Endothelial cell (in vitro differentiated cells): Measurements from ENCODE around the gene TTC39B. TPM values are rescaled to one million over a fixed set of nuclear protein-coding genes. Genes with fewer than 3 reads are reported as not detected.

Source experiments
- DNase-seq: peaks from one replicate; pipeline ENCODE4 v3.0.0; 2021; ENCODE audit warnings: low spot score
- H3K27ac Mint-ChIP-seq: one replicate; pipeline ENCODE4 v1.8.0; 2021; ENCODE audit warnings: mixed read lengths, inconsistent platforms; ENCODE audit not compliant: unreplicated experiment
- H3K27me3 Mint-ChIP-seq: one replicate; pipeline ENCODE4 v1.8.0; 2021; ENCODE audit warnings: mild to moderate bottlenecking, moderate library complexity, mixed read lengths, inconsistent platforms; ENCODE audit not compliant: unreplicated experiment
- H3K36me3 Mint-ChIP-seq: one replicate; pipeline ENCODE4 v1.8.0; 2021; ENCODE audit warnings: mild to moderate bottlenecking, low read depth, mixed read lengths, inconsistent platforms; ENCODE audit not compliant: unreplicated experiment
- H3K4me1 Mint-ChIP-seq: one replicate; pipeline ENCODE4 v1.8.0; 2021; ENCODE audit warnings: mild to moderate bottlenecking, mixed read lengths, inconsistent platforms; ENCODE audit not compliant: unreplicated experiment
- H3K4me3 Mint-ChIP-seq: one replicate; pipeline ENCODE4 v1.8.0; 2021; ENCODE audit warnings: mild to moderate bottlenecking, mixed read lengths, inconsistent platforms; ENCODE audit not compliant: unreplicated experiment
- H3K9me3 Mint-ChIP-seq: one replicate; pipeline ENCODE4 v1.8.0; 2021; ENCODE audit warnings: mixed read lengths, inconsistent platforms; ENCODE audit not compliant: unreplicated experiment
- total RNA-seq: library from RNA; stranded (reverse); fragmentation: NEBNext Ultra II Directional; extraction: Animal tissue kit (Norgen Biotek cat#: 25700); gene quantifications from one replicate; pipeline ENCODE4 v1.2.1, GENCODE V29; 2021; ENCODE audit not compliant: unreplicated experiment
- TF ChIP-seq, protein P1 (sequence below): fragments of 200-600 bp; sonication (generic); IDR thresholded peaks from one replicate; pipeline ENCODE4 v1.5.0; 2021; ENCODE audit warnings: antibody characterized with exemption; ENCODE audit not compliant: unreplicated experiment

Gene TTC39B
- total RNA-seq, 1 donor from 2014 or later, result 10.3 TPM

DNA sequence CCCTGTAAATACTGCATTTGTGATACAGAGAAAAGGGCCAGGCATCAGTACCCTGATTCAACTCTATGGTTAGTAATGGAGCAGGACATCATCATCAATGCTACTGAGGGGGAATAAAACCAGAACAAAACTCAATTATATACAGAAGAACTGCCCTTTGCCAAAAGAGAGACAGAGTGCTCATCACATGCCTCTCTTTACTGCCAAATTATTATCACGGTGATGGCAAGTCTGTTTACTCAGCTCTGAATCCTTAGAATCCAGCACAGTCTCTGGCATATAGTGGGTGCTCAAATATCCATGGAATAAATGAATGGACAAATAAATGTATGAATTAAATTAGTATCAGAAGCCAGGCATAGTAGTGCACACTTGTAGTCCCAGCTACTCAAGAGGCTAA lies 130.2 kb downstream of the TTC39B start:
- H3K27me3 Mint-ChIP-seq, result no peaks in the 10 kb centered on the region
- TF ChIP-seq, protein P1, sequence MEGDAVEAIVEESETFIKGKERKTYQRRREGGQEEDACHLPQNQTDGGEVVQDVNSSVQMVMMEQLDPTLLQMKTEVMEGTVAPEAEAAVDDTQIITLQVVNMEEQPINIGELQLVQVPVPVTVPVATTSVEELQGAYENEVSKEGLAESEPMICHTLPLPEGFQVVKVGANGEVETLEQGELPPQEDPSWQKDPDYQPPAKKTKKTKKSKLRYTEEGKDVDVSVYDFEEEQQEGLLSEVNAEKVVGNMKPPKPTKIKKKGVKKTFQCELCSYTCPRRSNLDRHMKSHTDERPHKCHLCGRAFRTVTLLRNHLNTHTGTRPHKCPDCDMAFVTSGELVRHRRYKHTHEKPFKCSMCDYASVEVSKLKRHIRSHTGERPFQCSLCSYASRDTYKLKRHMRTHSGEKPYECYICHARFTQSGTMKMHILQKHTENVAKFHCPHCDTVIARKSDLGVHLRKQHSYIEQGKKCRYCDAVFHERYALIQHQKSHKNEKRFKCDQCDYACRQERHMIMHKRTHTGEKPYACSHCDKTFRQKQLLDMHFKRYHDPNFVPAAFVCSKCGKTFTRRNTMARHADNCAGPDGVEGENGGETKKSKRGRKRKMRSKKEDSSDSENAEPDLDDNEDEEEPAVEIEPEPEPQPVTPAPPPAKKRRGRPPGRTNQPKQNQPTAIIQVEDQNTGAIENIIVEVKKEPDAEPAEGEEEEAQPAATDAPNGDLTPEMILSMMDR, result no peak
- H3K36me3 Mint-ChIP-seq, result no peaks in the 10 kb centered on the region
- H3K27ac Mint-ChIP-seq, result no peak overlapping the region
- no peak overlapping the region for H3K4me3 Mint-ChIP-seq
- H3K4me1 Mint-ChIP-seq, result no peaks in the 10 kb centered on the region
- no peak for DNase-seq
- H3K9me3 Mint-ChIP-seq, result no peaks in the 10 kb centered on the region

DNA sequence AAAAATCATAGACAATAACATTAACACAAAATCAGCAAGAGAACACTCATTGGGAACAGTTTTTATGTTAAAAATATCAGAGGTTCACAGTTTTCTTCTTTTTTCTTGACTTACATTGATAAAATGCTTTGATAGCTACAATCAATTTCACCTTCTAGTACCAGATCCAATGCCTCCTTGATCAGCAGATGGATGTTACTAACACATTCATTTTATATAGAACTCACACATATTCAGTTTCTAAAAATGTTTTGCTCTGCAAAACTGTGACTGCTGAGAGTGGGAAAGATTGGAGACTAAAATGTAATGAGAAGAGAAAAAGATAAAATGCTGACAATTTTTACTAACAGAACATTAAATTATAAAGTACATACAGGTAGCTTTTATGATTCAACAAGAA lies 143.1 kb downstream of the TTC39B start:
- Mint-ChIP-seq H3K9me3 (no peaks in the 10 kb centered on the region), H3K4me3 (no peak overlapping the region)

DNA sequence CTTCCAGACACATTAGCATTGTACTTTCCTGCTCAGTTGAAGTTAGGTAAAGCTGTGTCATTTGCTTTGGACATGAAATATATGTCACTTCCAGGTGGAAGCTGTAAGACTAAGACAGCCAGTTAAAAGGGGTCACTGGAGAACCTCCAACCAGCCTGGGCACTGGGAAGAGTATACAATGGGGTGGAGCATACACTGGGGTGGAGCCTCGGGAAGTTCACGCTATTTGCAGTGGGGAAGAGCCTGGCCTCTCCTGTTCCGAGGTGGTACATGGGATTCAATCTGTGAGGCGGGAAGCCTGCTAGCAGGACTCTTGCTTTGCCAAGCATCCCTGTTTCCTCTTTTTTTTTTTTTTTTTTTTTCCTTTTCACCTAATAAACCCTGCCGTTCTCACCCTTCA lies 145.3 kb downstream of the TTC39B start:
- no peaks in the 10 kb centered on the region for H3K4me1 Mint-ChIP-seq
- H3K27ac Mint-ChIP-seq, result no peak overlapping the region
- no peaks in the 10 kb centered on the region for H3K9me3 Mint-ChIP-seq
- no peaks in the 10 kb centered on the region for H3K36me3 Mint-ChIP-seq
- H3K4me3 Mint-ChIP-seq, result no peak overlapping the region
- no peaks in the 10 kb centered on the region for H3K27me3 Mint-ChIP-seq
- TF ChIP-seq, protein P1, result no peak
- DNase-seq, result no peak

More for the DNA sequence above, 143.1 kb downstream of the TTC39B start:
- Mint-ChIP-seq H3K27ac (no peak overlapping the region), H3K4me1 (no peaks in the 10 kb centered on the region), H3K27me3 (no peaks in the 10 kb centered on the region), H3K36me3 (no peaks in the 10 kb centered on the region)
- no peak for DNase-seq
- TF ChIP-seq, protein P1, result no peak

DNA sequence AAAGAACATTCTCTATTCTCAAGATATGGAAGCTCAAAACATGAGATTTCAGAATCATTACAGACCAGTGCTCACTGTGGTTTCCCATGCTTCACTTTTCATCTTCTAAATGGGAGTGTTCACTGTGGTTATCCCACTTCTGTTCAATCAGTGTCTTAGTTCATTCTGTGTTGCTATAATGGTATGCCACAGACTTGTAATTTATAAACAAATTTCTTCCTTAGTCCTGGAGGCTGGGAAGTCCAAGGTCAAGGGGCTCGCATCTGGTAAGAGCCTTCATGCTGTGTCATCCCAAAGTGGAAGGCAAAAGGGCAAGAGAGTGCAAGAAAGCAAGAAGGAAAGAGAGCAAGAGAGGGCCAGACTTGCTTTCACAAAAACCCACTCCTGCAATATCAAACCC lies 146.3 kb downstream of the TTC39B start:
- no peak overlapping the region for H3K4me3 Mint-ChIP-seq
- no peaks in the 10 kb centered on the region for H3K9me3 Mint-ChIP-seq
- H3K27ac Mint-ChIP-seq, result no peak overlapping the region
- no peaks in the 10 kb centered on the region for H3K27me3 Mint-ChIP-seq
- TF ChIP-seq, protein P1, result no peak
- H3K36me3 Mint-ChIP-seq, result no peaks in the 10 kb centered on the region
- DNase-seq, result no peak
- no peaks in the 10 kb centered on the region for H3K4me1 Mint-ChIP-seq

DNA sequence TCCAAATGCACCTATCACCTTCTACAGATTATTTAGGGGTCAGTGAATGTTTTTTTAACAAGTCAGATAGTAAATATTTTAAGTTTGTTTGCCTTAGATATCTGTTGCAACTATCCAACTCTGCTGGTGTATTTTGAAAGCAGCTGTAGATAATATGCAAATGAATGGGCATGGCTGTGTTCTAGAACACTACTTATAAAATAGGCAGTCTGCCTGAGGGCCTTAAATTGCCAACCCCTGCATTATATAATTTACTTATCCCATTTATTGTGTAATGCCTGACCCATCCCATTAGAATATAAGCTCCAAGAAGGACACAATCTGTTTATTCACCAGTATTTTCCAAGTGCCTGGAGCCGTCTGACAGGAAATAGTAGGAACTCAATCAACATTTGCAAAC lies 149.0 kb downstream of the TTC39B start:
- no peaks in the 10 kb centered on the region for H3K36me3 Mint-ChIP-seq

More for the DNA sequence above, 149.0 kb downstream of the TTC39B start:
- H3K27me3 Mint-ChIP-seq, result no peaks in the 10 kb centered on the region
- no peak overlapping the region for H3K4me3 Mint-ChIP-seq
- no peaks in the 10 kb centered on the region for H3K4me1 Mint-ChIP-seq
- TF ChIP-seq, protein P1, result no peak
- H3K27ac Mint-ChIP-seq, result no peak overlapping the region
- H3K9me3 Mint-ChIP-seq, result no peaks in the 10 kb centered on the region
- no peak for DNase-seq
